ENCODE measurements around the gene SKAP2.

DNA sequence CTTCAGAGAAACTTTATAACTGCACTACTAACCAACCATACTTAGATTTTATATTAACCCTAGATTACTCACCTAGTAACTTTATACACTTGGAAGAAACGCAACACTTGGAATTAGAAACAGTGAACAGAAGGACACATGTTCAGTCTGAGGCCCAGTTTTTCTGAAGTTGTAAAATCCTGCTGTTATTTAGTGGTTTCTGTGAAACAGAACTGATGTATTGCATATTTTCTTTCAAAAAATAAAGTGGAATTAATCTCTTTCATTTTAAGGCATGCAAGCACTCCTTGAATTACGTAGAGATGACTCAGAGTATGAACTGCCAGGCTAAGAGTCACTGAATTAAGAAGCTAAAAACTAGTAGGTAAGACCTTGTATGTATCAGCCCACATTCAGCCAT is 215.8 kb downstream of the SKAP2 start:
- TF ChIP-seq POLR2A (IDR thresholded peaks at IDR 0.05) = no peak
- TF ChIP-seq, protein P1, sequence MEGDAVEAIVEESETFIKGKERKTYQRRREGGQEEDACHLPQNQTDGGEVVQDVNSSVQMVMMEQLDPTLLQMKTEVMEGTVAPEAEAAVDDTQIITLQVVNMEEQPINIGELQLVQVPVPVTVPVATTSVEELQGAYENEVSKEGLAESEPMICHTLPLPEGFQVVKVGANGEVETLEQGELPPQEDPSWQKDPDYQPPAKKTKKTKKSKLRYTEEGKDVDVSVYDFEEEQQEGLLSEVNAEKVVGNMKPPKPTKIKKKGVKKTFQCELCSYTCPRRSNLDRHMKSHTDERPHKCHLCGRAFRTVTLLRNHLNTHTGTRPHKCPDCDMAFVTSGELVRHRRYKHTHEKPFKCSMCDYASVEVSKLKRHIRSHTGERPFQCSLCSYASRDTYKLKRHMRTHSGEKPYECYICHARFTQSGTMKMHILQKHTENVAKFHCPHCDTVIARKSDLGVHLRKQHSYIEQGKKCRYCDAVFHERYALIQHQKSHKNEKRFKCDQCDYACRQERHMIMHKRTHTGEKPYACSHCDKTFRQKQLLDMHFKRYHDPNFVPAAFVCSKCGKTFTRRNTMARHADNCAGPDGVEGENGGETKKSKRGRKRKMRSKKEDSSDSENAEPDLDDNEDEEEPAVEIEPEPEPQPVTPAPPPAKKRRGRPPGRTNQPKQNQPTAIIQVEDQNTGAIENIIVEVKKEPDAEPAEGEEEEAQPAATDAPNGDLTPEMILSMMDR (IDR thresholded peaks at IDR 0.05) = no peak

All from adrenal gland (tissue), 5 donors.